Ovary (tissue), 3 donors: ENCODE results near the gene COPS9.

Source experiments
- CTCF ChIP-seq, 3 donors: fragments of 450-650 bp in 2 of 3; fragments of 200-600 bp in 1 of 3; IDR thresholded peaks; one replicate each; pipeline versions ENCODE4 v1.5.1 to v1.8.0; 2016 to 2022; ENCODE audit warnings: antibody characterized with exemption in 3 of 3, mild to moderate bottlenecking in 1 of 3
- POLR2A ChIP-seq: fragments of 450-650 bp; IDR thresholded peaks from one replicate; pipeline ENCODE4 v1.6.1; 2017; ENCODE audit warnings: antibody characterized with exemption, mild to moderate bottlenecking, moderate library complexity
- donor health status: DM: no; HTN: no; CAD: no.

GRCh38 chr2:240136013-240136670 lies at the start of gene COPS9:
- TF ChIP-seq CTCF (IDR thresholded peaks at IDR 0.05) (no peak), POLR2A (peak; percentile 42)
